HS-27A (cell line): ENCODE data around the gene ABHD12.

Source experiments
- DNase-seq: peaks from one replicate; pipeline ENCODE4 v3.0.0-alpha.2; 2012; ENCODE audit warnings: low read depth, missing footprints

ABHD12 gene

DNA sequence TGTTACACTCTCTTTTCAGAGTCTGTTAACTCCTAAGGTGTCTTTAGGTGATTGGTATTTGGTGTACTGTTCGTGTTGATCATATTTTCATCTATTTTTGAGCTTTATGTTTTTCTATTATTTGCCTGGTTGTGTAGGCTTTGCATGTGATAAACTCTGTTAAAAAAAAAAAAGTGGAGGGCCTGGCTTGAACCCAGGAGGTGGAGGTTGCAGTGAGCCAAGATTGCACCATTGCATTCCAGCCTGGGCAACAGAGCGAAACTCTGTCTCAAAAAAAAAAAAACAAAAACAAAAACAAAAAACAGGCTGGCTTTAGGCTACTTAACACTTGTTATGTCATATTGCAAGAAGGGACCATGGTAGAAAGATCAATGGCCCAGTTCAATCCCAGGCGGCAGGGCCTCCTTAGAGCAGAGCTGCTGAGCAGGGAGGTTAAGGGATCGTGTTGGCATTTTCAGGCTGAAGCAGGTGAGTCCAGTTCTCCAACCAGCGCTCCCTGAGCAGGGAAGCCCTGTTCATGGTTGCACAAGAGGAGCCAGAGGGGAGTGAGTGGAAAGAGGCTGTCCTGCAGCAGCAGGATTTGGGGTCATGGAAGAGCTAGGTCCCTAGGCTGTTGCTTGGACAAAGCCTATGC, 134.3 kb downstream of the ABHD12 start:
- DNase-seq = no peak

DNA sequence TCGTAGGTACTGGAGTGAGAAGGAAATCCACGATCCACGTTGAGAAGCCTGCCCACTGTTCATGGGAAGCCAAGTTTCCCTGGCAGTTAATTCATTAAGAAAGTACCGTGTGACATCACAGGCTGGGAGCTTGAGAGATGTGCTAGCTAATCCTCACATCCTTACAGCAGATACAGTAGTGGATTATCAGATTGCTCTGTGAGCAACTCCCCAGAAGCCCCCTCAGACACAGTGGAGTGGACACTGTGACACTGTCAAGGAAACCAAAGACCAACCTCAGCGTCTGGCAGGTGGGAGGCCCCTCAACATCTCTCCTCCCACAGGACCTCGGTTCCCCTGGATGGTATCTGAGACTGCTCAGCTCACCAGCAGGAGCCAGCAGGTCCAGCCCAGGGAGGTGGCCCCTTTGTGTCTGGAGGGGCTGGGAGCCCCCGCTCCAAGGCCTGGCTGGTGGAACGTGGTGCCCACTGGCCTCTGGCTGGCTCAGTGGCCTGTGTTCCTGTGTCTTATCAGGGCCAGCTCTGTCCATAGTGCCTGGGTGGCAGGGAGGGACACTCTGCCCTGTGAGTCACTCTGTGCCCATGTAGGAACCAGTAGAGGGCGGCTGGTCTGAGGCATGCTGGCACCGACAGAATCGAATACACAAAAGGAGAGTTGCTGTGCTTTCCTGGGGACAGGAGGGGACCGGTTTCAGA, 135.5 kb downstream of the ABHD12 start:
- DNase-seq = no peak

DNA sequence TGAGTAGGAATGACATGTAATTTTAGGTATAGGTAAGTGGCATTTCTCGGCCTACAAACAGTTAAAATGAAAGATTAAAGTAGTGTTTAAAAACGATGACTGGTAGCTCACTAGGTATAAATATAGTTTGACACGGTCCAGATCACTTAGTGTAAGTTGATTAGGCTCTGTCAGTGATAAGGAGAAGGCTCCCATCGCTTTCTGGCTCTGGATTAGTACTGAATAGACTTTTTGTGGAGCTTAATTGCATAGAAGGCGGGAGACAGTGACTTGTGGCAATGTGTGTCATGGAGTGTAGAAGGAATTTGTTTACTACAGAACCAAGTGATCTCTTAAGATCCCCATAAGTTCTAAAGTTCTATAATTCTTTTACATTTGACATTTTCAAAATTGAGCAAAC, 136.1 kb downstream of the ABHD12 start:
- no peak for DNase-seq

DNA sequence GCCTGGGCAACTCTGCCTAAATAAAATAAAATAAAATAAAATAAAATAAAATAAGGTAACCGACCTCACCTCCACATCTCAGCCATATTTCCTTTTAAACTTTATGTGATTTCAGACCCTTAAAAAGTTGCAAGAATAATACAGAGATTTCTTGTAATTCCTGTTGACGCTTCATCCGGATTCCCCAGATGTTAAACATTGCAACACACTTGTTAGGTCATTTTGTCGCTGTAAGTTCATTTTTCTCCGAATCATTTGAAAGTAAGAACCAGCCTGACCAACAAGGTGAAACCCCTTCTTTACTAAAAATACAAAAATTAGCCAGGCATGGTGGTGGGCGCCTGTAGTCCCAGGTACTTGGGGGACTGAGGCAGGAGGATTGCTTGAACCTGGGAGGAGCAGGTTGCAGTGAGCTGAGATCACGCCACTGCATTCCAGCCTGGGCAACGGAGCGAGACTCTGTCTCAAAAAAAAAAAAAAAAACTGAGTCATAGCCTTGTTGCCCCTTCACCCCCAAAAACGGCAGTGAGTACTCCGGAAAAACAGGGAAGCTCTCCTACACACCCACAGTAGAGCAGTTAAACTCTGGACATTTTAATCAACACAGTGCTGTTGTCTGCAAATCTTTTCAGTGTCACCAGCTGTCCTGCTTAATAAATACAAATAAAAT, 136.9 kb downstream of the ABHD12 start:
- no peak for DNase-seq

DNA sequence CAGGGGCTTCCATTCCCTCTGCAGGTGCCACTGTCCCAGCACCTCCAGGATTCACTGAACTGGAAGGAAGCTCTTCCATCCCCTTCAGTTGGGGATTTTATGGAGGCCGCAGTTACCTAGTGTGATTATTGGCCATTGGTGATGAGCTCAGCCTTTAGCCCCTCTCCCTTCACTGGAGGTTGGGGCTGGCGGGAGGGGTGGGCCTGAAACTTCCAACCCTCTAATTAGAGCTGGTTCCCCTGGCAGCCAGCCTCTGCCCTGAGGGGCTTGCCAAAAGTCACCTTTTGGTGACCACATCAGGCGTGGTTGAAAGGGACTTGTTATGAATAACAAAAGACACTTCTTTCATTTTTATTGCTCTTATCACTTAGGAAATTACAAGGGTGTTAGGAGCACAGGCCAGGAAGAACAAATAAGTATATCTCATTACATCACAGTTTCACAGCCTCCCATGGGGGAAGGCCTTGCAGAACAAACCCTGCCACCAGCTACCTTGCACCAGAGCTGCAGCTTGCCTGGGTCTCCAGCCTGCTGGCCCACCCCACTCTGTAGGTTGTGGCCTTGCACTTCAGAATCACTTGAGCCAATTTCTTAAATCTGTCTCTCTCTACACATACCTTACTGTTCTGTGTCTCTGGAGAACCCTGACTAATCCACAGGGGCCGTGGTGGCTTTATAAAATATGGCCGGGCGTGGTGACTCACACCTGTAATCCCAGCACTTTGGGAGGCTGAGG, 137.8 kb downstream of the ABHD12 start:
- DNase-seq = no peak

DNA sequence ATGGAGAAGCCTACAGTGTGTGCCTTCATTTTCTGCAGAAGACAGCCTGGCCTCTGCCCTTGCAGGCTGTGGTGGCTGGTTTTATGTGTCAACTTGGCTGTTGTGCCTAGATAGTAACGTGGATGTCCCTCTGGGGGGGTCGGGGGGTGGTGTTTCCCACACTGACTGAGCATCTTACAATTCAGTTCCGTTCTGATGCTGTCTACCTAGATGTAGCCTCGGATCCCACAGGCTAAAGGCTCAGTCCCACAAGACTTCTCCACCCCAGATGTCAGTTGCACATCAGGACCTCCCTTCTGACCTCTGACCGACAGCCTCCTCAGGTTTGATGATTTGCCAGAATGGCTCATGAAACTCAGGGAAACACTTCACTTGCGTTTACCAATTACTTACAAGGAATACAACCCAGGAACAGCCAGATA, 138.4 kb downstream of the ABHD12 start:
- DNase-seq = no peak

DNA sequence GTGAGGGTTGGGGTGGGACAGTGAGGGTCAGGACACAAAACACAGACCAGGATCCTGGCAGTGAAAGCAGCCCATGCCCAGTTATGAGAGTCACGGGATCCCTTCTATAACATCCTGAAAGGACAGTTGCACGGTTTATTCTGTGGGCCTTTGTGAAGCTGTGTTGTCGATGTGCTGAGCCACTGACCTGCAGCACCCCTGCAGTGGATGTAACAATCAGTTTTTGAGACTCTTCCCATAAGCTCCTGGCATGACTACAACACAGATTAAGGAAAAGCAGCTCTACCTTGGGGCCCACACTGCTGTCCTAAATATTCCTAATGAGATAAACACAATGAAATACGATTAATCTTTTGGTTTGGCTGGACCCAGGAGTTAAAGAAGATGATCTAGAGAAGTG, 139.1 kb downstream of the ABHD12 start:
- DNase-seq = no peak

- no peak for DNase-seq
Observed at GRCh38 chr20:25251019-25251418, 139.6 kb downstream of the ABHD12 start.

DNA sequence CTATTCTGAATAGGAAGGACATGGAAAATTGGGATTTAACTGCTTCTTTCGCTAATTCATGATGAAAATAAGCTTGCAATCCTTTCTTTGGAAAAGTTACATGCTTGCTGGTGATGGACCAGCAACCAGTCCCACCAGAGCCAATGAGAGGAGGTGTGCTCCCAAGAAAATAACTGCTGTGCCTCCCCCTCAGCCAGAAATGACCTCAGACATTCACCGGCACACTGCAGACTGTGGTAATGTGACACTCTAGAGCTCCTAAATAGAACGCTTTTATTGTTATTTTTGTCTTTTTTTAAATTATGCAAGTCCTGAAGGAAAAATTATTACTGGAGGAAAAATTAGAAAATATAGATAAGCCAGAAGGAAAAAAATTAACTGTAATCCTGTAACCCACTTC, 140.1 kb downstream of the ABHD12 start:
- no peak for DNase-seq
